CD1c-positive myeloid dendritic cell (primary cell): Measurements from ENCODE around the gene PRR15L.

Source experiments
- DNase-seq: peaks from one replicate; pipeline ENCODE4 v3.0.0-alpha.2; 2016; ENCODE audit errors: extremely low spot score

PRR15L gene

DNA sequence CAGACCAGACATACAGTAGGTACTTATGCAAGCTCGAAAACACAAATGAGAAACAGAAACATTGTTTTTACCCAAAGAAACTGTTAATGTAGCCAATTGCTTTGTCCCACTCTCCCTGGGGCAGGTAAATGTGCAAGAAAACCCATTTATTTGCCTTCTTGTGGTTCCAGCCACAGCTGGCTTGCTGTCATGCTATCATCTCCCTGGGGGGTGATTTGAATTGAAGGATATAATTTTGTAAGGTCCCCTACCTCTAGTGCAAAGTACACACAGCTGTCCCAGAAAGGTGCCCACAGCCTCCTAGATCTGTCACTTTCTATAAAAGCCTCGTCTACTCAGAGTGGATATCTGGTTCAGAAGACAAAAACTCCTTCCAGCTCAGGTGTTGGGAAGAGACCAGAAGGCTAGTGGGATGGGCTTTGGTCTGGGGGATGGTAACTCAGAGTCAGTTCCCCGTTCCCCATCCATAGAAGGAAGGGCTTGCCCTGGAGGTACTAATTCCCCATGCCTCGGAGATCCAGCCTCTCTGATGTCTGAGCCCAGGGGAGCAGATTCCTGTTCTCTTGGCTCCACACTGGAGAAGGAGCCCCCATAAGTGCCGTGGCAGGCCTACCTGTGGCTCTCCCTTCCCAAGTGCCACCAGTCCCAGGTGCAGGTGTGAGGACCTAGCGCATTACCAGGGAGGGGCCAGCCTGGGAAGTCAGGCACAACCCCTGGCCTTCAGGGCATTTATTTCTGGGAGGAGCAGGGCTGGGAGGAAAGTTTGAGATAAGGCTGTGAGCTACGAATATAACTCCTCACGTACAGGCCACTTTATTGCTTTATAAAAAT, 2.4 kb upstream of the PRR15L start:
- DNase-seq = no peak

DNA sequence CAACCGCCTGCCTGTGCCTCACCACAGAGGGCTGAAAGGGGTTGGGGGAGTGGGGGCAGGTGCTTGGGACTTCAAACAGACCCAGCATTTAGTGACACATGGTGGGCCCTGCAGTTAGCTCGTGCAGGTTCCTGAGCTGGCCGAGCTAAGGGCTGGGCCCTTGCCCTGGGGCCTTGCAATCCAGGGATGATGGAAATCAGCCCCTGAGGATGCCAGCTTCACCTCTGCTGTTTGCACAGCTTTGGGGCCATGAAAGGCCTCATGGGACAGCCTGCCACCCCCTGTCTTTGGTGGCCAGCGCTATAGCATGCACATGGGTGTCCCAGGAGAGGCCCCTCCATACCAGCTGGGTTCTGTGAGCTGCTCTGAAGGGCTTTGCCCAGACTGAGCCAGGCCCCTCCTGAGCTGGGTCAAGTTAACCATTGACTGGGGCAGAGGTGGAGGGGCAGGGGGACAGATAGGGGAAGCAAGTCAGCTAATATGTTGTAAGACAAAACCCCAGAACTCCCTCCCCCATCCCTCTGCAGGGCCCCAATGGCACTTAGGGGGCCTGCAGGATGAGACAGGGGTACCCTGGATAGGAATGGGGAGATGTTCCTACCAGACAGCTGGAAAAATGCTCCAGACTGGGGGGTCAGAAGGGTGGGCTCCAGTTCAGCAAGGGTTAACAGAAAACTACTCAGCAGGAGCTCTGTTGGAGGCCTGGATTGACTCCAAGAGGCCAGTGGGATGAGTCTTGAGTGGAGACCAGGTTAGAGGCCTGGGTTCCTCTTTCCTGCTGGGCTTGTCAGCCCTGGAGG, 692 bp downstream of the PRR15L start:
- no peak for DNase-seq

DNA sequence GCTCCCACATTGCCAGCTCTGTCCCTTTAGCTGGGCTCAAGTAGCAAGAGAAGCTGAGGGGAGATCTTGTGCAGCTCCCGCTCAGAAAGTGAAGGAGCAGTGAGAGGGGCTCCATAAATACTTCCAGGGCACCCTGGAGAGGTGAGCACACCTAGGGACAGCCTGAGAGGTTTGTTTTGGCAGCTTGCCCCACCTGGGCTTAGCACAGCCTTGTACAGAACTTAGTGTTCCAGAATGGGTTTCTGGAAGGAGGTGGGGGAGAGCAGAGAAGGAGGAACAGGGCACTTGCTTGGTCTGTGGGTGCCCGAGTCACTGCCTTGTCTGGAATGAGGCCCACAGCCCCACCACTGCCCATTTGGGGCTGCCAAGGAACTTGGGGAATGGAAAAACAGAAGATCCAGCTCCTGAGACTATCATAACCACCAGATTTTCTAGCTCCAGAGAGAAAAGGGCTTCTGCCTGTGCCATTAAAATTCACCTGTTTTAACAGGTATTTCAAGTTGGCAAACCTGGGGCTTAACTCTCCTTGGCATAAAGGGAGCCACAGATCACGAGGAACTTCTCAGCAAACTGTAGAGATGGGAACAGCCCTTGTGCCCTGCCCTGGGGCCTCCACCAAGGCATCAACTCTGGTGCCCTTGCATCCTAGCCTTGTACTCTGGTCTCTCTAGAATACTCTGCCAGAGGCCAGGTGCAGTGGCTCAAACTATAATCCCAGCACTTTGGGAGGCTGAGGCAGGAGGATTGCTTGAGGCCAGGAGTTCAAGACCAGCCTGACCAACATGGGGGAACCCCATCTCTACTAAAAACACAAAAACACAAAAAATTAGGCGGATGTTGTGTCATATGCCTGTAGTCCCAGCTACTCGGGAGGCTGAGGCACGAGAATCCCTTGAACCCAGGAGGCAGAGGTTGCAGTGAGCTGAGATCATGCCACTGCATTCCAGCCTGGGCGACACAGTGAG, 1.9 kb downstream of the PRR15L start:
- DNase-seq = no peak

DNA sequence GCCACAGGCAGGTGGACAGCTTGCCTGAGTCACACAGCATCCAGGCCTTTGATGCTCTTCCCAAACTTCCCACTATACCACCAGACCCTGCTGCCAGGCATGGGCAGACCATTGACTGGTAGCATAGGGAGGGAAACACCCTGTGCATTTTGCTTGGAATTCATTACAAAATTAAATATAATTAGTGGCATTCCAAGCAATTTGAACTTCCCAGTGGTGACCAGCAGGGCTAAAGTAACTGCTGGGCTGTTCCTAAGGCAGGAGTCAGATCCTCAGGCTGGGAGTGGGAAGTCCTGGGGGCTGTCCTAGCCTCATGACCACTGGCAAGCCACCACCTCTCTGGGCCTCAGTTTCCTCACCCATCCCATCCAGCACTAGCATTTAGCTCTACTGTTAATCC, 3.8 kb downstream of the PRR15L start:
- no peak for DNase-seq

DNA sequence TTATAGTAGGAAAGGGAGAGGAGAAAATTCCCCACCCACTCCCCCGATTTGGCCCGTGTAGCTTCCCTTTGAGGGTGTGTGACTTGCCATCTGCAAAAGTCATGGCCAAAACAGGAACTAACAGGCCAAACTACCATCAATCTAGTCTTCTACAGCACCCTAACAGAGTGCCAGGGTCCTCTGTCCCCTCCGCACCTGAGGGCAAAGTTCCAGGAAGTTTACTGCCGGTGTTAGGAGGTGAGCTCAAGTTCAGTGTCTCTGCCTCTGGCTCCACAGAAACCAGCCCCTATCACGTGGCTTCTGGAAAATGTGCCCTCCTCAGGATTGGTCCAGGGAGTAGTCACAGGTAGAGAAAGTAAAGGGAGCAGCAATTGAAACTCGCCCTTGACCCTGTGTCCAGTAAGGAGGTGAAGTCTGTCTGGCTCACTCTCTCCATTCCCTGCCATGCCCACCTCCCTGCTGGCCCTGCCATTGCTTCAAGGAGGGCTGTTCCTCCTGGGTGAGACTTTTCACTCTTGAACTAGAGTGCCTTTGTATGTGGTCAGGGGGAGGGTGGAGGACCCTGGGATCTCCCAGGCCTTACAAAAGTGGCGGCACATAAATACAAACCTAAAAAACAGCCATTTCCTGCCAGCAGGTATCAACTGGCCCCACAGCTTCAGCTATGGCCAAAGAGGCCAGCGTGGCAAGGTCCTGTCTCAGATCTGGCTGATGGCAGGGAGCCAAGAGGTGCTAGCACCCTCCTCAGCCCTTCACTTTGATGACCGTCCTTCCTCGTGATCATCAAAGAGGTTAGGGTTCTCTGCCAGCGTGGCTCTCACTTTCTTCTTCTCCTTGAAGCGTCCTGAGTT, 5.3 kb downstream of the PRR15L start:
- peak; percentile 70 for DNase-seq

DNA sequence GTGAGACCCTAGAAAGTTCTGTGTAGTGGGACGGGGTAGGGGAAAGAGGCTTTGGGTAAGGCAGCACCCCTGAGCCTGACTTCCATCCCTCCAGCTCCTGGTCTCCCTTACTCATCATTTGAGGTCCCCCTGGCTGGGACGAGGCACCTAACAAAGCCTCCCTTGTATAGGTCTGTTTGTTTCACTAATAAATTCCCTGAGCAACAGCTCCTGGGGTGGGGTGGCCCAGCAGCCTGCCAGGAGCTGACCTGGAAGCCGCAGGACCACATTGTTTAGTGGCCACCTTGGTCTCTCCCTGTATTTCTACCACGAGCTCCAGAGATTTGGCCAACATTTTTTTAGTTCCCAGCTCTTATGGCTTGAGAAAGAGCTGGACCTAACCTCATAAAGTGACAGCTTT, 7.2 kb downstream of the PRR15L start:
- no peak for DNase-seq

DNA sequence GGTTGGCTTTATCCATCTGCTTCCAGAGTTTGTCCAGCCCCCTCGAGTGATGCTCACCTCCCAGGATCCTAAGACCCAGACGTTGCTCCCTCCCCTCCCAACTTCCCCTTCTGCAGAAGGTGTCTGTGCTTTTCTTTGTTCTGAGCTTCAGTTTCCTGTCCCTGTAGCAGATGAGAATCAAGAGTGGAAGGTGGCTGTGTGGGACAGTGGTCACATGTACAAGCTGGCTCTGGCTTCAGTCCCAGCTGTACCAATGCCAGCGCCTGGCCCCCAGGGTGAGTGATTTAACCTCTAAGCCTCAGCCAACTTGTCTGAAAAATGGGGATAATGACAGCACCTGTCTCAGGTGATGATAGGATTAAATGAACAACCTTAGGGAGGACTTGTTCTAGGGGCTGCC, 7.7 kb downstream of the PRR15L start:
- peak; percentile 18 for DNase-seq

DNA sequence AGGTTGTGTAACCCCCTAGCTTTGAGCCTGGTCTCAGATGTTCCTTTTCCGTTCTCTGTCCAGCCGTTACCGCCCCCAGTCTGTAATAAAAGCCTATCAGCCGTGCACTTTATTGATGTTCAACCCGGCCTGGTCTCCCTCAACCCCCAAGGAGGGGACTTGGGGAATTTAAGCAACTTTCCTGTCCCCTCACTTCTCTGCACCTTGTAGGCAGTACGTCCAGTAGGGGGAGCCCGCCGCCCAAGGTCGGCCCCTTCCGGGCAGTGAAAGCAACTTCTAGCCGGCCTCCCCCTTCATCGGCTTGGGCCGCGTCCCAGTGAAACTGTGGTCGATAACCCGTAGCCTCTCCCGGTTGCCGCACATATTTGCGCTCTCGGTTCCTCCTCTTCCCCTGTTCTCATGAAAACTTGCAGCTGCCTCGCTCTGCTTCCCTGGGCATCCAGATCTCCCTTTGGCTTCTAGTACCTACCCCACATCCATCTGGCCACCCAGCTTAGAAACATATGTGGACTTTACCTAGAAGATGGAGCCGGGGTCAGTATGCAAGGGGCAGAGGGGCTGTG, 8.4 kb downstream of the PRR15L start:
- DNase-seq = peak; percentile 85

DNA sequence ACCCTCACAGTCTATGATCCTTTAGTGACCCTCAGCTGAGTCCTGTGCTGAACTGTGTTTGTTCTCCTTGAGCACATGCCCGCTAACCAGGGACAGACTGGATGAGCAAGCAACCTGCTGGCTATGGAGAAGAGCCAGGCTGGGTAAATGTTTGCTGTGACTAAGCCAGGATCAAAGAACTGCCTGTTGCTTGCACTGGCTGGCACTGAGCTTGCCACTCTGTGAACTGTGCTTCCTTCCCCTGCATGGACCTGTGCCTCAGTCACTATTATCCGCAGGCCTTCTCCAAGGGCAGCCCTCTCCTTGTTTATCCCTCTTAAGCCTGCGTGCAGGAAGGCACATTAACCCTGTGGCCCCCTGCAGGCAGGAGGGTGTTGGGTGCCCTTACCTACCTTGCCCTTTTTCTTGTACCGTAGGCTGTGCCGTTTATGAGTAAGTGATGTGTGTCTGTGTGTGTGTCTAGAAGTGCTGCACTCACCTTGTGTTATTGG, 8.9 kb downstream of the PRR15L start:
- no peak for DNase-seq

DNA sequence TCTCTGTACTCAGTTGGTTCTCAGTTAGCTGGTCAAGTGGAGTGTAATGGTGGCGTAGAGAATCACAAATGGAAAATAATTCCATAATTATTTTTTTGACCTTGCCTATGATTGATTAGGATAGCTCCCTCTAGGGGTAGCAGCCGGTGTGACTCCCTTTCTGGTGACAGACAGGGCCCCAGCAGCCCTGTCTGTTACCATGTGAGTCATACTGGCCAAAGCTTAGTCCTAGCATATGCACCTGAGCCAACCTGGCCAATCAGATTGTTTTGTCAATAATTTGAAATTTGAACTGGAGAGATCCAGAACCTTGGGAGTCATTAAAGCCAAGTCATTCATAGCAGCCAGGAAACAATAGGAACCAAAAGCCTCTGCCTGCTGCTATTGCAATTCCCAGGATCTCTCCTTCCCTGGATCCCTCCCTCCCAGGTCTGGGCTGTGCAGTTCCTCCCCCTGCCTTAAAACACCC, 10.7 kb downstream of the PRR15L start:
- peak; percentile 66 for DNase-seq

DNA sequence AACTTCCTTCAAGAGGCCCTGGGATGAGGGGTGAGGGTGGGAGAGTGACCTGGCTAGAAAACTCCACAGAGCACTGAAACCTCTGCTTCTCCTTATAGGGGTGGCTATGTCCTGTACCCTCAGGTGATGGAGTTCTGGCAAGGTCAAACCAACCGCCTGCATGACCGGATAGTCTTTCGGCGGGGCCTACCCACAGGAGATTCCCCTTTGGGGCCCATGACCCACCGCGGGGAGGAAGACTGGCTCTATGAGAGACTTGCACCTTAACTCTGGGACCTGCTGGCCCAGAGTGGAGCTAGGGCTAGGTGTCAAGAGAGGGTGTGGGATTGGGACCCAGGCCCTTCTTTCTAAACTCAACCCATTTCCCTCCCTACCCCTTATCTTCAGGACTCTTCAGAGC, 11.2 kb downstream of the PRR15L start:
- no peak for DNase-seq

DNA sequence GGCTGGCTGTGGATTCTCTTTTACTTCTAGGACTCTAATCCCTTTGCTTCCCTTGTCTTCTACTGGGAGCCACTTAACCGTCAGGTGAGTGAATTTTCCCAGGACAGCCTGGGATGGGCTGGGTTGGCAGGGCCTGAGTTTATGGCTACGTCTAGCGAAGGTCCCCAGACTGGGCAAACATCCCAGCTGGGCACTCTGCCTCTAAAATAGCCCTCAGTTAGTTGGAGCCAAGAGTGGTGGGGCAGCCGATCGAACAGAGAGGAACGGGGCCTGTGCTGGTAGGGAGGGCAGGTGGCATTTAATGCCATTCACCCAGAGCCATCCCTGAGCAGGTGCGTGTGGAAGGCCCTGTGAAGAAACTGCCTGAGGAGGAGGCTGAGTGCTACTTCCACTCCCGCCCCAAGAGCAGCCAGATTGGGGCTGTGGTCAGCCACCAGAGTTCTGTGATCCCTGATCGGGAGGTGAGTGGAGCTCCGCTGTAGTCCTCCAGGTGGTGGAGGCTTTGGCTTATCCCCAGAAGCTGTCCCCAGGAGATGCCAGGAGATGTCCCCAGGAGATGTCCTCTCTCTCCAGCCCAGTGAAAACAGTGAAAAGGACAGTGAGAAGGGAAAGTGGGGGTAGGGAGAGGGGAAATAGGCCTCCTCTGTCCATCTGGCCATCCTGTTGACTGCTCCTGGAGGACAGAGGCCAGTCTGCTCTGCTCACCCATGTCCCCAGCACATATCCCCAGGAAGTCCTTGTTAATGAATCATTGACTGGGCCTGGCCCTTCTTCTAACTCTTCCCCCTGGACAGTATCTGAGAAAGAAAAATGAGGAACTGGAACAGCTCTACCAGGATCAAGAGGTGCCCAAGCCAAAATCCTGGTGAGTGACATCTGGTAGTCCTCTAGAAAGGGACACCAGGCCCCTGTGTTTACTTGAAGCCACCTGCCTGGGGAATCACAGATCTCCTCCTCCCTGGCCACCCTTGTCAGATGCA, 11.9 kb downstream of the PRR15L start:
- DNase-seq = peak; percentile 76

DNA sequence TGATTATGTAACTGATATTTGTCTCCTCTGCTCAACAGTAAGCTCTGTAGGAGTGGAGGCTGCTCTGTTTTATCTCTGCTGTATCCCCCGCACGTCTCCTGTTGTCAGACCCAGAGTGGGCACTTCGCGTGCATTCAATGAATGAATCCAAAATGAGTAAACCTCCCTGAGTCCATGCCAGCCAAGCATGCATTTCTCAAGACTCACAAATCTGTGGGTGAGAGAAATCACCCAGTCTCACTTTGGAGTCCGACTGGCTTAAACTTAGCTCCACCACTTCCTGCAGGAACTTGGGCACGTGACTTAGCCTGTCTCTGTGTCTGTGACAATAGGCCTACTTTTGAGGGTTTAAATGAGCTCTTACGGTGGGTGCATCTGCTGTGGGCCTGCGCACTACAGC, 12.6 kb downstream of the PRR15L start:
- peak; percentile 74 for DNase-seq

DNA sequence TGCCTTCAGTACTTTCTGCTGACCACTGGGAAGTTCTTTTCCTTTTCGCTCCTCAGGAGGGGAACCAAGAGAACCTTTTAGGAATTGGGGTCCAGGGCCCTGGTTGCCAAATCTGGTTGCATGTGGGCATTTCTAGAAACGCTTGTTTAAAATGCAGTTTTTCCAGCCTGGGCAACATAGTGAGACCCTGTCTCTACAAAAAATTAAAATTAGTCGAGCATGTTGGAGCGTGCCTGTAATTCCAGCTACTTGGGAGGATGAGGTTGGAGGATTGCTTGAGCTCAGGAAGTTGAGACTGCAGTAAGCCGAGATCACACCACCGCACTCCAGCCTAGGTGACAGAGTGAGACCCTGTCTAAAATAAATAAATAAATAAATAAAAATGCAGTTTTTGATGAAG, 15.1 kb downstream of the PRR15L start:
- no peak for DNase-seq

DNA sequence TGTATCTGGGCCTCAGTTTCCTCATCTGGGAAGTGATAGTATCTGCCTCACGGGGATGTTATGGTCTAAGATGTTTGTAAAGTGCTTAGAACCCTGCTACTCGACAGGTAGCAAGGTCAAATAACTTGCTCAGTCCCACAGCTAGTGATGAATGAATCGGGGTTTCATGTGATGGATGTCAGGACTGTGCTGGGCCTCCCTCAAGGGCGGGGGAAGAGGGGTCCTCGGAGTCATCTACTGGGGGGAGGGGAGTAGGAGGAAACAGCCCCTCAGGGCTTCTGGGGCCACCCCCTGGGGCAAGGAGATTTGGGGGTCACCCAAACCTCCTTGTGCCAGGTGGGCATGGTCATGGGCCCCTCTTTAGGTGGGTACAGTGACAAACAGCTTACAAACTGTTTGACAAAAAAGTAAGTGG, 15.6 kb downstream of the PRR15L start:
- DNase-seq = no peak

DNA sequence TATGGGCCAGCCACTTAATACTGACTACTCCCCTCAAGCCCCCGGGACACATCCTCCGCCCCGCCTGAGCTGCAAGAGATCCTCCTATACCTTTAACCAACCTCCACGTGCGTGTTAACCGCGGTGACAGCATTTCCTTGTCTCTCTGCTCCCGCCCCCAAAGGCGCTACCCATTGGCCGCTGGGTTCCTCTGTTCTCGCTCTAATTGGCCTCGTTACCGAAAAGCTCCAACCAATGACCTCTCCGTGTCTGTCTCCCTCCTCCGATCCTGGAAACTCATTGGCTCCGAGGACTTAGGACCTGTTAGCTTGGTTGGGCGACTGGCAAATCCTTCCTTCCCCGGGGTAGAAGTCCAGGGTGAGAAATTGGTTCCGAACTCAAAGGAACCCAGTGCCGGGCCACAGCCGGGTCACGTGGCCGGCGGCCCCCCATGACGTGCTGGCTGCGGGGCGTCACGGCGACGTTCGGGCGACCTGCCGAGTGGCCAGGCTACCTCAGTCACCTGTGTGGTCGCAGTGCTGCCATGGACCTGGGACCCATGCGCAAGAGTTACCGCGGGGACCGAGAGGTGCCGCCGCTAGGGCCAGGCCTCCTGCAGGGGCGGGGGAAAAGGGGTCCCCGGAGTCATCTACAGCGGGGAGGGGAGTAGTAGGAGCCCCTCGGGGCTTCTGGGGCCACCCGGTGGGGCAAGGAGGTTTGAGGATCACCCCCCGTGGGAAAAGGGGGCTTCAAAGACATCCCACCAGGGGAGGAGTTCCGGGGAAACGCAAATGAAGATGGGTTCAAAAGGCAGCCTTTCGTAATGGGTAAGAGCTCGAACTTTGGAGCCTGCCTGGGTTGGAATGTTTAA, 16.2 kb downstream of the PRR15L start, which contains the start of gene PNPO:
Gene PNPO, plus strand, starts transcription at position 326 of the 850 bp plus-strand sequence. Its CDS starts 105 bp downstream, at position 431.
- peak; percentile 99 for DNase-seq

DNA sequence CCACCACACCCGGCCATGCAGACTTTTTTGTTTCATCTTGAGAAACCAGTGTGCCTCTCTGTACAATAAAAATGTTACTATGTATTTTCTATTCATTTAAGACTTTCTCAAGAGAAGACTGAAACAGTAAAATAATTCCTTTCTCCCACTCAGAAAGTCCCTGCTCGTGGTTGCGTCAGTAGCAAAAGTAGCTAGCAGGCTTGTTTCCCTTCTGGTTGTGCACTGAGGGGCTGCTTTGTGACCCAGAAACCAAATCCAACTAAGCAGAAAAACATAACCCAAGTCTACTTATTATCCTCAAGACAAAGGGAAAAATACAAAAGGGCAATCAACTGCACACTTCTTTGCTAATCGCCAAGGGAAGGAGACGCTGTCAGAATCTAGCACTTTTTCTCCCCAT, 19.7 kb downstream of the PRR15L start:
- no peak for DNase-seq

DNA sequence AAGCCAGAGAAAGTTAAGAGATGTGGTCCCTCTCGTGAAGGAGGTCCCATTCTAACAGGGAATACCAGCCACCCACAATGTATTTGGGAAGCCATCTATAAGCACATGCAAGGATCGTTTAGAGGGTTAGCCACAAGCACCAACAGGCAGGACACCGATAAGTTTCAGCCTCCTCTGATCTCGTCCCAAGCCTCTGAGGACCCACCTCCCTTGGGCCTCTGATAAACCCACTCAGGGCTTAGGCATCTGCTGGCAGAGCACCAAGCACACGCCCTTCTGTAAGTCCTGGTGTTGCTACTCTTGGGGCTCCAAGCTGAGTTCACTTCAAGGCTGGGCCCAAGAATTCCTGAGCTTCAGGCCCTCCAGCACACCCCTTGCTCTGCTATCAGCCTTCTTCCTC, 21.7 kb downstream of the PRR15L start:
- no peak for DNase-seq
